Caco-2 (cell line): ENCODE data around the gene TRPM5. TPM values are rescaled to one million over a fixed set of nuclear protein-coding genes. Genes with fewer than 3 reads are reported as not detected.

Experiments used
- BruUV-seq: library from RNA; stranded (reverse); fragments of 400-500 nt; replicated peaks from 2 replicates; lab custom pipeline; 2021; lab: Mats Ljungman, UMichigan
- CTCF ChIA-PET: fragments of 300-600 bp; sonication (Branson Sonifier 250); formaldehyde crosslinking; loops from one replicate; lab custom pipeline; 2022; ENCODE audit warnings: antibody characterized with exemption; lab: Charles Lee
- POLR2A ChIA-PET: fragments of 300-600 bp; sonication (Branson Sonifier 250); formaldehyde crosslinking; loops from one replicate; lab custom pipeline; 2022; ENCODE audit warnings: antibody characterized with exemption; lab: Charles Lee
- DNase-seq, 2 experiments: peaks; one replicate each; pipeline versions ENCODE4 v3.0.0 to v3.0.0-alpha.2; 2020 to 2022
- H3K27me3 ChIP-seq: replicated peaks from 2 replicates; pipeline ENCODE4 v1.6.0; 2011; ENCODE audit warnings: low read length; ENCODE audit not compliant: control insufficient read depth, insufficient read depth
- H3K36me3 ChIP-seq: 2 replicates; pipeline ENCODE4 v1.5.1; 2011; ENCODE audit warnings: low read length; ENCODE audit not compliant: control insufficient read depth, insufficient read depth
- H3K4me1 ChIP-seq: fragments of 250-450 bp; sonication (Bioruptor Pico); 2 replicates; pipeline ENCODE4 v1.5.1; 2020; ENCODE audit warnings: mild to moderate bottlenecking
- H3K4me3 ChIP-seq: 2 replicates; pipeline ENCODE4 v1.5.1; 2011; ENCODE audit warnings: low read depth, mild to moderate bottlenecking, control low read depth, low read length
- H3K9me3 ChIP-seq: fragments of 250-450 bp; sonication (Bioruptor Pico); 2 replicates; pipeline ENCODE4 v1.5.1; 2020; ENCODE audit warnings: mild to moderate bottlenecking, moderate library complexity
- H3K27ac Mint-ChIP-seq: one replicate; pipeline ENCODE4 v1.8.0; 2022; ENCODE audit warnings: mixed read lengths; ENCODE audit not compliant: unreplicated experiment
- H3K27me3 Mint-ChIP-seq: one replicate; pipeline ENCODE4 v1.8.0; 2022; ENCODE audit warnings: mixed read lengths; ENCODE audit not compliant: insufficient read depth, unreplicated experiment
- H3K36me3 Mint-ChIP-seq: one replicate; pipeline ENCODE4 v1.8.0; 2022; ENCODE audit warnings: mild to moderate bottlenecking, mixed read lengths; ENCODE audit not compliant: insufficient read depth, unreplicated experiment
- H3K4me1 Mint-ChIP-seq: one replicate; pipeline ENCODE4 v1.8.0; 2022; ENCODE audit warnings: low read depth, mixed read lengths; ENCODE audit not compliant: unreplicated experiment
- H3K4me3 Mint-ChIP-seq: one replicate; pipeline ENCODE4 v1.8.0; 2022; ENCODE audit warnings: mild to moderate bottlenecking, moderate library complexity, mixed read lengths; ENCODE audit not compliant: unreplicated experiment
- H3K9me3 Mint-ChIP-seq: one replicate; pipeline ENCODE4 v1.8.0; 2022; ENCODE audit warnings: mixed read lengths; ENCODE audit not compliant: unreplicated experiment
- intact Hi-C: fragments of 100-400 bp; cut with micrococcal nuclease; formaldehyde crosslinking; loops from one replicate; pipeline ENCODE4 v1.10.0; 2022; ENCODE audit not compliant: unreplicated experiment
- total RNA-seq: library from RNA; stranded (reverse); gene quantifications from 2 replicates; pipeline ENCODE4 v1.2.3, GENCODE V29; 2022
- TF ChIP-seq, protein P1 (sequence below), 2 experiments: fragments of 200-600 bp in 1 of 2; IDR thresholded peaks; 1 replicate in 1 of 2; 2 replicates in 1 of 2; pipeline versions ENCODE4 v1.5.1 to v1.8.0; 2011 to 2022; ENCODE audit warnings: antibody characterized with exemption in 1 of 2, control low read depth in 1 of 2, inconsistent platforms in 1 of 2, low read depth in 1 of 2, low read length in 1 of 2, mild to moderate bottlenecking in 1 of 2, moderate library complexity in 1 of 2; ENCODE audit not compliant: insufficient read depth in 1 of 2, severe bottlenecking in 1 of 2, unreplicated experiment in 1 of 2

Gene TRPM5
- total RNA-seq, 1 experiment from 2014 or later: not detected

DNA sequence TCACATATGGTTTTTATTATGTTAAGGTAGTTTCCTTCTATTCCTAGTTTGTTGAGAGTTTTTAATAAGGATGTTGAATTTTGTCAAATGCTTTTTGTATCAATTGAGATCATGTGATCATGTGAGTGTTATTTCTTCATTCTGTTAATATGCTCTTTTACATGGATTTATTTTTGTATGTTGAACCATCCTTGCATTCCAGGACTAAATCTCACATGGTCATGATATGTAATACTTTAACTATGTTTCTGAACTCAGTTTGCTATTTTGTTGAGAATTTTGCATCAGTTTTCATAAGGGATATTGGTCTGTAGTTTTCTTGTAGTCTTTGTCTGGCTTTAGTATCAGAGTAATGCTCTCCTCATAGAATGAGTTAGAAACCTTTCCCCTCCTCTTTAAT, 43.7 kb upstream of the TRPM5 start:
- CTCF ChIA-PET: no interaction called here
- Mint-ChIP-seq H3K36me3 (no peaks in the 10 kb centered on the region), H3K4me3 (no peak overlapping the region)

DNA sequence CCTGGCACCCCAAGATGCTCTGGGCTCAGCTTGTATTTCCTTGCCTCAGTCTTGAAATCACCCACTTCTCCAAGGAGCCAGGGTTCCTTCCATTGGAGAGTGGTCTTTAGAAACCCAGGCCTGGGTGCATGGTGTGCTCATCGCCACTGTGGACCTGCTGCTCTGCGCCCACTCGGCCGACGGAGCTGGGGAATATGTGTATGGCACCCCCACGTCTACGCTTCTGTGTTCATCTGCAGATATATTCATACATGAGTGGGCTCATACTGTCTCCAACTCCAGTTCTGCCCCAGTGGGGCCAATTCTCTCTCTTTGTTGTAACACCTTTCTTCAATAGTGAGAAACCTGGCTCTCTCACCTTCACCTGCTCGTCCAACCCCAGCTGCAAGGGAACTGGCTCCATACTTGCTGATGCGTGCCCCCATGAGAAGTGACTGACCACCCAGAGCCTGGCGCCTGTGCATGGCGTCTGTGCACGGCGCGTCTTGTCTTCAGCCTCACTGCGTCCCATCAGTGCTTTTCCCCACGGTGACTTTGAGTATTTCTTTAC, 40.3 kb upstream of the TRPM5 start:
- TF ChIP-seq, protein P1, sequence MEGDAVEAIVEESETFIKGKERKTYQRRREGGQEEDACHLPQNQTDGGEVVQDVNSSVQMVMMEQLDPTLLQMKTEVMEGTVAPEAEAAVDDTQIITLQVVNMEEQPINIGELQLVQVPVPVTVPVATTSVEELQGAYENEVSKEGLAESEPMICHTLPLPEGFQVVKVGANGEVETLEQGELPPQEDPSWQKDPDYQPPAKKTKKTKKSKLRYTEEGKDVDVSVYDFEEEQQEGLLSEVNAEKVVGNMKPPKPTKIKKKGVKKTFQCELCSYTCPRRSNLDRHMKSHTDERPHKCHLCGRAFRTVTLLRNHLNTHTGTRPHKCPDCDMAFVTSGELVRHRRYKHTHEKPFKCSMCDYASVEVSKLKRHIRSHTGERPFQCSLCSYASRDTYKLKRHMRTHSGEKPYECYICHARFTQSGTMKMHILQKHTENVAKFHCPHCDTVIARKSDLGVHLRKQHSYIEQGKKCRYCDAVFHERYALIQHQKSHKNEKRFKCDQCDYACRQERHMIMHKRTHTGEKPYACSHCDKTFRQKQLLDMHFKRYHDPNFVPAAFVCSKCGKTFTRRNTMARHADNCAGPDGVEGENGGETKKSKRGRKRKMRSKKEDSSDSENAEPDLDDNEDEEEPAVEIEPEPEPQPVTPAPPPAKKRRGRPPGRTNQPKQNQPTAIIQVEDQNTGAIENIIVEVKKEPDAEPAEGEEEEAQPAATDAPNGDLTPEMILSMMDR (IDR thresholded peaks at IDR 0.05; ENCODE audit: insufficient read depth in 1 of 2, low read depth in 1 of 2, low read length in 1 of 2, severe bottlenecking in 1 of 2, unreplicated experiment in 1 of 2): no peak
- POLR2A ChIA-PET: no interaction called here
- Mint-ChIP-seq H3K4me3 (no peak overlapping the region), H3K27me3 (peaks cover 12% of the 10 kb centered on the region), H3K36me3 (no peaks in the 10 kb centered on the region), H3K9me3 (peaks cover 39% of the 10 kb centered on the region), H3K27ac (no peak overlapping the region), H3K4me1 (no peaks in the 10 kb centered on the region)
- intact Hi-C loops: no loop called here
- no peak overlapping the region for H3K4me3 ChIP-seq
- no peaks in the 10 kb centered on the region for H3K4me1 ChIP-seq
- H3K9me3 ChIP-seq: peaks cover 31% of the 10 kb centered on the region
- BruUV-seq: no TSS peak
- H3K27me3 ChIP-seq: no peaks in the 10 kb centered on the region
- CTCF ChIA-PET: no interaction called here
- no peak for DNase-seq
- no peaks in the 10 kb centered on the region for H3K36me3 ChIP-seq

More for the DNA sequence above, 43.7 kb upstream of the TRPM5 start:
- no peaks in the 10 kb centered on the region for H3K4me1 ChIP-seq
- Mint-ChIP-seq H3K27ac (no peak overlapping the region), H3K4me1 (no peaks in the 10 kb centered on the region), H3K27me3 (peaks cover 12% of the 10 kb centered on the region), H3K9me3 (peaks cover 25% of the 10 kb centered on the region)
- H3K4me3 ChIP-seq: no peak overlapping the region
- no peaks in the 10 kb centered on the region for H3K36me3 ChIP-seq
- intact Hi-C loops: no loop called here
- no peaks in the 10 kb centered on the region for H3K27me3 ChIP-seq
- BruUV-seq: no TSS peak
- TF ChIP-seq, protein P1 (IDR thresholded peaks at IDR 0.05; ENCODE audit: insufficient read depth in 1 of 2, low read depth in 1 of 2, low read length in 1 of 2, severe bottlenecking in 1 of 2, unreplicated experiment in 1 of 2): no peak
- peaks cover 25% of the 10 kb centered on the region for H3K9me3 ChIP-seq
- DNase-seq: no peak
- POLR2A ChIA-PET: no interaction called here

DNA sequence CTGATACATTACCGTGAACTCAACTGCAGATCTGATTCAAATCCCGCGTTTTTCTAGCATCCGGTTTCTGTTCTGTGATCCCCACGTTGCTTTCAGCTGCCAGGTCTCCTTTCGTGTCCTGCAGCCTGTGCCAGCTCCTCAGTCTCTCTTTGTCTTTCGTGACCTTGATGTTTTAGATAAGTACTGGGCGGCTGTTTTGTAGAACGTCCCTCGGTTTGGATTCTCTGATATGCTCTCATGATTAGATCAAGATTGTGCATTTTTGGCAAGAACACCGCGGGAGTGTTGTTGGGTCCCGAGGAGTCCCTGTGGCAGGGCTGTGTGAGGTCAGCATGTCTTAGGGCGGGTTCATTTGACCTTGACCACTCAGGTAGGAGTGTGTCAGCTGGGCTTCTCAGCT, 39.1 kb upstream of the TRPM5 start:
- intact Hi-C loops: no loop called here
- no peaks in the 10 kb centered on the region for H3K36me3 Mint-ChIP-seq
- no peak overlapping the region for H3K4me3 Mint-ChIP-seq
- H3K4me1 Mint-ChIP-seq: no peaks in the 10 kb centered on the region
- H3K27me3 Mint-ChIP-seq: peaks cover 12% of the 10 kb centered on the region
- H3K9me3 Mint-ChIP-seq: peaks cover 40% of the 10 kb centered on the region
- Histone ChIP-seq H3K36me3 (no peaks in the 10 kb centered on the region), H3K27me3 (no peaks in the 10 kb centered on the region), H3K9me3 (peaks cover 38% of the 10 kb centered on the region), H3K4me1 (no peaks in the 10 kb centered on the region), H3K4me3 (no peak overlapping the region)
- POLR2A ChIA-PET: no interaction called here
- CTCF ChIA-PET: no interaction called here
- no TSS peak for BruUV-seq
- no peak for DNase-seq
- TF ChIP-seq, protein P1 (IDR thresholded peaks at IDR 0.05; ENCODE audit: insufficient read depth in 1 of 2, low read depth in 1 of 2, low read length in 1 of 2, severe bottlenecking in 1 of 2, unreplicated experiment in 1 of 2): no peak
- H3K27ac Mint-ChIP-seq: no peak overlapping the region
